IMR-90 (cell line): ENCODE data around the gene PFKP. TPM values are rescaled to one million over a fixed set of nuclear protein-coding genes. Genes with fewer than 3 reads are reported as not detected.

Source experiments
- ATAC-seq: fragments of 200-7000 bp; cut with Tn5 transposase; 2 replicates; pipeline ENCODE4 v1.9.1; 2020; ENCODE audit warnings: low read depth, mild to moderate bottlenecking, moderate library complexity
- BruUV-seq: library from RNA; stranded (reverse); fragments of 400-500 nt; replicated peaks from 2 replicates; lab custom pipeline; 2021; lab: Mats Ljungman, UMichigan
- CTCF ChIA-PET: fragments of 300-600 bp; formaldehyde crosslinking; extraction: SDS; loops from one replicate; lab custom pipeline; 2021; ENCODE audit warnings: antibody characterized with exemption; lab: Yijun Ruan, JAX
- POLR2A ChIA-PET: fragments of 300-600 bp; sonication (Branson Sonifier 250); formaldehyde crosslinking; loops from one replicate; lab custom pipeline; 2022; ENCODE audit warnings: antibody characterized with exemption; ENCODE audit not compliant: unreplicated experiment; lab: Charles Lee
- DNase-seq: peaks from one replicate; pipeline ENCODE4 v3.0.0; 2013
- H2AFZ ChIP-seq: replicated peaks from 2 replicates; pipeline ENCODE3; 2013; ENCODE audit warnings: low read length, mild to moderate bottlenecking; ENCODE audit not compliant: poor library complexity
- H2AK5ac ChIP-seq: 2 replicates; pipeline ENCODE4 v1.6.1; 2013; ENCODE audit warnings: low read depth, low read length, inconsistent platforms
- H2AK9ac ChIP-seq: replicated peaks from 2 replicates; pipeline ENCODE3; 2013; ENCODE audit warnings: mild to moderate bottlenecking, low read depth, low read length, moderate library complexity; ENCODE audit not compliant: poor library complexity
- H2BK120ac ChIP-seq: 2 replicates; pipeline ENCODE4 v1.6.1; 2013; ENCODE audit warnings: low read depth, low read length, inconsistent platforms
- H2BK15ac ChIP-seq: 3 replicates; pipeline ENCODE4 v1.6.1; 2013; ENCODE audit warnings: low read depth, low read length, inconsistent platforms
- H2BK20ac ChIP-seq: 2 replicates; pipeline ENCODE4 v1.6.1; 2013; ENCODE audit warnings: low read depth, mild to moderate bottlenecking, inconsistent platforms, low read length, moderate library complexity
- H2BK5ac ChIP-seq: 2 replicates; pipeline ENCODE4 v1.6.1; 2013; ENCODE audit warnings: mild to moderate bottlenecking, low read depth, low read length, inconsistent platforms; ENCODE audit not compliant: poor library complexity, severe bottlenecking
- H3K14ac ChIP-seq: replicated peaks from 2 replicates; pipeline ENCODE4 v1.6.1; 2013; ENCODE audit warnings: low read depth, low read length, inconsistent platforms
- H3K18ac ChIP-seq: 2 replicates; pipeline ENCODE4 v1.6.1; 2013; ENCODE audit warnings: low read depth, low read length, control low read depth
- H3K23ac ChIP-seq: 2 replicates; pipeline ENCODE4 v1.6.1; 2013; ENCODE audit warnings: low read depth, low read length, inconsistent platforms
- H3K27ac ChIP-seq: 2 replicates; pipeline ENCODE4 v1.5.1; 2013; ENCODE audit warnings: mild to moderate bottlenecking, control low read depth, low read length; ENCODE audit not compliant: insufficient read depth
- H3K27me3 ChIP-seq: 2 replicates; pipeline ENCODE4 v1.6.1; 2013; ENCODE audit warnings: low read length; ENCODE audit not compliant: control insufficient read depth, insufficient read depth
- H3K36me3 ChIP-seq: 2 replicates; pipeline ENCODE4 v1.6.1; 2013; ENCODE audit warnings: low read length, mixed read lengths; ENCODE audit not compliant: control insufficient read depth, insufficient read depth
- H3K4ac ChIP-seq: 2 replicates; pipeline ENCODE4 v1.6.1; 2013; ENCODE audit warnings: low read depth, low read length, inconsistent platforms
- H3K4me1 ChIP-seq: 2 replicates; pipeline ENCODE4 v1.6.1; 2013; ENCODE audit warnings: low read length, mixed read lengths; ENCODE audit not compliant: control insufficient read depth, insufficient read depth
- H3K4me2 ChIP-seq: 2 replicates; pipeline ENCODE4 v1.6.1; 2013; ENCODE audit warnings: low read depth, mild to moderate bottlenecking, control low read depth, low read length, moderate library complexity
- H3K4me3 ChIP-seq: 2 replicates; pipeline ENCODE4 v1.5.1; 2013; ENCODE audit warnings: low read depth, mild to moderate bottlenecking, control low read depth, low read length, moderate library complexity; ENCODE audit not compliant: insufficient read depth
- H3K56ac ChIP-seq: 2 replicates; pipeline ENCODE4 v1.6.1; 2013; ENCODE audit warnings: low read length, inconsistent platforms; ENCODE audit not compliant: insufficient read depth; ENCODE audit errors: extremely low read depth
- H3K79me1 ChIP-seq, 2 experiments: 2 replicates each; pipeline ENCODE4 v1.6.1; 2013; ENCODE audit warnings: low read length in 2 of 2, inconsistent platforms in 1 of 2, low read depth in 1 of 2
- H3K9ac ChIP-seq: 2 replicates; pipeline ENCODE4 v1.6.1; 2013; ENCODE audit warnings: low read depth, low read length, control low read depth
- H3K9me1 ChIP-seq: 2 replicates; pipeline ENCODE4 v1.6.1; 2013; ENCODE audit warnings: low read length, inconsistent platforms; ENCODE audit not compliant: insufficient read depth
- H3K9me3 ChIP-seq: 2 replicates; pipeline ENCODE4 v1.6.1; 2013; ENCODE audit warnings: low read length; ENCODE audit not compliant: control insufficient read depth, insufficient read depth
- H4K20me1 ChIP-seq: 2 replicates; pipeline ENCODE4 v1.6.1; 2013; ENCODE audit warnings: low read length, inconsistent platforms; ENCODE audit not compliant: insufficient read depth
- H4K5ac ChIP-seq: 2 replicates; pipeline ENCODE4 v1.6.1; 2013; ENCODE audit warnings: mild to moderate bottlenecking, low read depth, low read length, control low read depth
- H4K8ac ChIP-seq, 2 experiments: 2 replicates each; pipeline ENCODE4 v1.6.1; 2013; ENCODE audit warnings: low read depth in 2 of 2, low read length in 2 of 2, control low read depth in 1 of 2, inconsistent platforms in 1 of 2
- H4K91ac ChIP-seq: 2 replicates; pipeline ENCODE4 v1.6.1; 2013; ENCODE audit warnings: low read depth, low read length, inconsistent platforms; ENCODE audit not compliant: insufficient read depth
- CHD1 ChIP-seq: IDR thresholded peaks from 2 replicates; pipeline ENCODE4 v1.6.1; 2012; ENCODE audit warnings: low read depth, low read length, improper control_type of control experiment
- MXI1 ChIP-seq: IDR thresholded peaks from 2 replicates; pipeline ENCODE4 v1.6.1; 2012; ENCODE audit warnings: low read depth, mild to moderate bottlenecking, low read length, moderate library complexity, borderline replicate concordance
- POLR2A ChIP-seq: IDR thresholded peaks from 2 replicates; pipeline ENCODE4 v1.6.1; 2012; ENCODE audit warnings: mild to moderate bottlenecking, low read depth, low read length
- RFX5 ChIP-seq: IDR thresholded peaks from 2 replicates; pipeline ENCODE4 v1.8.0; 2012; ENCODE audit warnings: low read depth, mild to moderate bottlenecking, low read length, moderate library complexity
- SMC3 ChIP-seq: fragments of 150-350 bp; IDR thresholded peaks from 2 replicates; pipeline ENCODE4 v1.6.1; 2016; ENCODE audit warnings: low read depth, mild to moderate bottlenecking, antibody characterized with exemption, low read length, moderate library complexity
- WGBS, 2 experiments: methylation state at CpG; one replicate each; pipeline versions ENCODE4 v1.1.5 to v1.1.7; 2013; ENCODE audit warnings: missing lambda C conversion rate in 2 of 2; ENCODE audit not compliant: insufficient read length in 1 of 2; ENCODE audit errors: extremely low coverage in 2 of 2; 5-methylcytosine and 5-hydroxymethylcytosine counted together
- dilution Hi-C: fragments of 300-500 bp; cut with HindIII; formaldehyde crosslinking; loops from one replicate; pipeline ENCODE4 v1.14.3; 2018; ENCODE audit warnings: low sequenced_read_pairs; ENCODE audit not compliant: unreplicated experiment
- in situ Hi-C: fragments of 300-500 bp; cut with MboI; formaldehyde crosslinking; loops from 3 replicates; pipeline ENCODE4 v1.14.3; 2019; ENCODE audit warnings: low sequenced_read_pairs, inconsistent platforms, mixed read lengths
- intact Hi-C: fragments of 100-400 bp; cut with micrococcal nuclease; formaldehyde crosslinking; loops from 2 replicates; pipeline ENCODE4 v1.10.0; 2022
- polyA plus RNA-seq, 3 experiments: library from polyadenylated mRNA; depleted of rRNA; stranded (reverse); fragments of >200 nt; gene quantifications; 2 replicates each; pipeline ENCODE4 v1.2.3, GENCODE V29; 2012; ENCODE audit warnings: low replicate concordance in 1 of 3
- total RNA-seq: library from RNA; depleted of rRNA; stranded (reverse); fragments of >200 nt; gene quantifications from 2 replicates; pipeline ENCODE4 v1.2.3, GENCODE V29; 2012
- TF ChIP-seq, protein P1 (sequence below): fragments of 150-350 bp; IDR thresholded peaks from 2 replicates; pipeline ENCODE4 v1.6.1; 2017; ENCODE audit warnings: mild to moderate bottlenecking, antibody characterized with exemption, low read length, low read depth

The PFKP gene
- total and polyA plus RNA-seq, 2 of the 4 experiments (the other 2 are of a cell fraction), result 223 to 294 TPM

DNA sequence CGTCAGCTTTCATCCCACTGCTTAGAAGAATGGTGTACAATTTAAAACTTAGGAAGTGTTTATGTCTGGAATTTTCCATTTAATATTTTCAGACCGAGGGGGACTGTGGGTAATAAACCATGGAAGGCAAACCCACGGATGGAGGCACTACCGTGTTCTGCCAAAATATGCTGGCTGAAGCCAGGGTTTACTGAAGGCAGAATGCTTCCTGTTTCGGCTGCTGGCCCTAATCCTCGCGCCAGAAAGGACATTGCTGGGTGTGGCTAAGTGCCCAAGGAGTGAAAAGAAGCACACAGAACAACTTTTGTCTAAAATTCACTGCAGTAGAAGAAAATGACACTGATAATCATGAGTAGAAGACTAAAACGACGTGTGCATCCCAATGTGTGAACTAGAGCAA, 72.9 kb downstream of the PFKP start:
- Histone ChIP-seq H3K4me3 (no peak overlapping the region), H2AK9ac (no peak overlapping the region), H4K5ac (no peak overlapping the region), H4K91ac (no peak overlapping the region), H3K9ac (no peak overlapping the region), H3K4me1 (peaks cover 2% of the 10 kb centered on the region; the same call in 1 of the 2 replicates), H3K27ac (no peak overlapping the region), H3K18ac (no peak overlapping the region), H2BK15ac (no peak overlapping the region), H2BK20ac (no peak overlapping the region), H2BK120ac (no peak overlapping the region), H3K56ac (no peak overlapping the region), H3K23ac (no peak overlapping the region), H3K4ac (no peak overlapping the region), H3K4me2 (no peak overlapping the region), H2BK5ac (no peak overlapping the region), H4K8ac (no peak overlapping the region), H3K9me1 (0 out of 2 replicates have a peak, but pooled peaks cover 3% of the 10 kb centered on the region), H2AFZ (no peak overlapping the region), H3K36me3 (peaks cover 84% of the 10 kb centered on the region), H3K9me3 (no peaks in the 10 kb centered on the region), H3K79me1 (peaks cover 22 to 24% of the 10 kb centered on the region in 2 experiments), H4K20me1 (peaks cover 4% of the 10 kb centered on the region), H3K14ac (no peak overlapping the region), H3K27me3 (no peaks in the 10 kb centered on the region), H2AK5ac (no peak overlapping the region)
- POLR2A ChIA-PET, result no interaction called here
- no peak for DNase-seq
- in situ Hi-C loops, result no loop called here
- intact Hi-C loops, result no loop called here
- no peak for ATAC-seq
- CTCF ChIA-PET, result no interaction called here
- dilution Hi-C loops, result no loop called here
- WGBS, 2 experiments, result 97% methylated on average over 6 of the region's 9 CpGs; no CpG with 5 or more reads in 1 of the 2 experiments
- BruUV-seq, result no TSS peak
- TF ChIP-seq POLR2A (no peak), RFX5 (no peak), SMC3 (no peak), MXI1 (no peak), CHD1 (no peak)
- TF ChIP-seq, protein P1, sequence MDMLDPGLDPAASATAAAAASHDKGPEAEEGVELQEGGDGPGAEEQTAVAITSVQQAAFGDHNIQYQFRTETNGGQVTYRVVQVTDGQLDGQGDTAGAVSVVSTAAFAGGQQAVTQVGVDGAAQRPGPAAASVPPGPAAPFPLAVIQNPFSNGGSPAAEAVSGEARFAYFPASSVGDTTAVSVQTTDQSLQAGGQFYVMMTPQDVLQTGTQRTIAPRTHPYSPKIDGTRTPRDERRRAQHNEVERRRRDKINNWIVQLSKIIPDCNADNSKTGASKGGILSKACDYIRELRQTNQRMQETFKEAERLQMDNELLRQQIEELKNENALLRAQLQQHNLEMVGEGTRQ, result no peak
